HG03045 (cell line): ENCODE results near the gene BCCIP.

Experiments used
- ATAC-seq: cut with Tn5 transposase; IDR thresholded peaks from one replicate; pipeline ENCODE4 v1.9.1; 2021; ENCODE audit warnings: mild to moderate bottlenecking, moderate library complexity; ENCODE audit not compliant: unreplicated experiment

Gene BCCIP

GRCh38 chr10:125843603-125844329, 20.4 kb downstream of the BCCIP start:
- ATAC-seq: no peak

GRCh38 chr10:125844751-125845221, 21.4 kb downstream of the BCCIP start:
- no peak for ATAC-seq

GRCh38 chr10:125845617-125846016, 22.3 kb downstream of the BCCIP start:
- ATAC-seq: no peak

- no peak for ATAC-seq
Observed at GRCh38 chr10:125846894-125847293, 23.5 kb downstream of the BCCIP start.

GRCh38 chr10:125848371-125848770, 25.0 kb downstream of the BCCIP start:
- ATAC-seq: no peak

- no peak for ATAC-seq
Observed at GRCh38 chr10:125848857-125849256, 25.5 kb downstream of the BCCIP start.

GRCh38 chr10:125849448-125849847, 26.1 kb downstream of the BCCIP start:
- no peak for ATAC-seq

- no peak for ATAC-seq
Observed at GRCh38 chr10:125850766-125851731, 27.7 kb downstream of the BCCIP start.

- ATAC-seq: no peak
Observed at GRCh38 chr10:125852487-125852886, 29.1 kb downstream of the BCCIP start.

- ATAC-seq: no peak
Observed at GRCh38 chr10:125857185-125857760, 33.9 kb downstream of the BCCIP start.

- ATAC-seq: no peak
Observed at GRCh38 chr10:125859128-125859817, 35.9 kb downstream of the BCCIP start.

- ATAC-seq: no peak
Observed at GRCh38 chr10:125865120-125865519, 41.8 kb downstream of the BCCIP start.

- ATAC-seq: no peak
Observed at GRCh38 chr10:125866421-125867029, 43.2 kb downstream of the BCCIP start.

- ATAC-seq: no peak
Observed at GRCh38 chr10:125868372-125868975, 45.1 kb downstream of the BCCIP start.

- no peak for ATAC-seq
Observed at GRCh38 chr10:125871338-125871737, 48.0 kb downstream of the BCCIP start.

- no peak for ATAC-seq
Observed at GRCh38 chr10:125878957-125879835, 55.9 kb downstream of the BCCIP start.

GRCh38 chr10:125880719-125881118, 57.4 kb downstream of the BCCIP start:
- no peak for ATAC-seq

- ATAC-seq: no peak
Observed at GRCh38 chr10:125881192-125881591, 57.8 kb downstream of the BCCIP start, which contains the start of gene DHX32. Gene DHX32, minus strand, starts transcription at chr10:125881292. Its CDS starts 468 bp downstream, at chr10:125880824.

GRCh38 chr10:125882596-125882995, 59.2 kb downstream of the BCCIP start:
- no peak for ATAC-seq
